GM18502 (cell line): ENCODE data around the gene TLX3.
"Not testable (repeated sequence)": the region's sequence is repeated elsewhere in the genome, so short reads cannot be mapped to it uniquely, and the experiment has no call there.

ENCODE experiments used
- ATAC-seq: cut with Tn5 transposase; IDR thresholded peaks from one replicate; pipeline ENCODE4 v1.9.1; 2021; ENCODE audit warnings: mild to moderate bottlenecking; ENCODE audit not compliant: unreplicated experiment, poor library complexity

Gene TLX3

GRCh38 chr5:171322527-171322926, 13.5 kb downstream of the TLX3 start:
- no peak for ATAC-seq

- ATAC-seq, result no peak
Observed at GRCh38 chr5:171323007-171323406, 14.0 kb downstream of the TLX3 start.

- no peak for ATAC-seq
Observed at GRCh38 chr5:171323806-171324632, 15.0 kb downstream of the TLX3 start.

DNA sequence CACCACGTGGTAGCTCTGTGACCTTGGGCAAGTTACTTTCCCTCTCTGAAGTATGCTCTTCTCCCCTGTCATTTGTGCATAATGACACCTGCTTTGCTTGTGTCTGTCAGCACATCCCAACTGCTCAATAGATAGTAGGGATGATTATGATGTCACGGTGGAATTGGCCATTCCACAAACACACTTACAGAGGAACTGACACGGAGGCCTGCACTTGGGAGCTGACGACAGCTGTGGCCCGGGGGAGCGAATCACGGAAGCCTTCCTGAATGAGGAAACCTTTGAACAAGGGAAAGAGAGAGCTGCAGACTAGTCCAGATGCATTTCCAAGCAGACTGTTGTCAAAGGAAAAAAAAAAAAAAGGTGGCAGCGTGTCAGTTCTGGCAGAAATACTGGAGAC, 21.0 kb downstream of the TLX3 start:
- no peak for ATAC-seq

GRCh38 chr5:171335616-171336015, 26.6 kb downstream of the TLX3 start:
- no peak for ATAC-seq

DNA sequence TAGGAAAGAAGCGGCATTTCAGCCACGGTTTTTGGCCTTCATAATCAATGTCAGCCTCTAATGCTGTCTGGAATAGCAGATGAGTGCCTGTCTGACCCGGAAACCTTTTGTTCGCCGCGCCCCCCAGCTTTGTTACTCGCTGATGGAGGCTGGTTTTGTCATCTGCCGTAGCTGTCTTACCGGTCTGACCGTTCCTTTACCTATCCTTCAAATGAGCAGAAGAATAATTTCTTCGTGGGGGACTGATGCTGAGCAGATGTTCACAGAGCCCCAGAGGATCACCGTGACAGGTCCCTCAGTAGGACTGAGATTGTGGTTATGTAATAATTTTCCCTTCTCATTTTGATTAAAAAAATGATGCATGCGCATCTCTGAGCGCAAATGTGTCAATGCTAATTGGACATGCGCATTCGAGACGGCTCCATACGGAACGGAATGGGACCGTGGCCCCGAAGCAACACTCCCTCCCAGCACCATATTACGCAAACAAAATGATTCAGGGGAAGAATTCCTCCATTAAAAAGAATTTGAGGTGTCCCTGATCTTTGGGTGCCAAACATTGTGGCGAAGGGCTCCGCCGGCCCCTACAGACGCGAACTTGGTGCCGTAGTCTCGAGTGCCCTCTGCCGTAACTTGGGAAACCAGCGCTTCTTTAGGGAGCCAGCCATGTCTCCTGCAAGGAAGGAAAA, 27.6 kb downstream of the TLX3 start:
- ATAC-seq, result no peak

- ATAC-seq, result no peak
Observed at GRCh38 chr5:171337210-171337569, 28.1 kb downstream of the TLX3 start.

DNA sequence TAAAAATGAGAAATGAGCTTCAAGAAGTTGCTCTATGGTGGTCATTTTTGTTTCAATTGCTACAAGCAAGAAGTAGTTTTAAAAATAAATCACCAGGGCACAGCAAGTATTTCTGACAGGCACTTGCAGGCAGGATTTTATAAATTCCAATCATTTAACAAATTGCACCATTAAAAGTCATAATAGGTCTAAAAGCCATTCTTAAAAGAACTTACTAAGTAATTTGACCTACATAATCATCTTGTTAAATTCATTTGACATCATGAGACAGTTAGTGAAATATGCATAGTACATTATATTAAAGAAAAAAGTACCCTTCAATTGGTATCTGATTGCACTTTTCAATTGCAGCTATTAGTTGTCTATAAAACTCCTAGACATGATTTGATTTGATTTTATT, 31.0 kb downstream of the TLX3 start:
- ATAC-seq, result no peak

- ATAC-seq, result no peak
Observed at GRCh38 chr5:171340491-171340890, 31.4 kb downstream of the TLX3 start.

GRCh38 chr5:171342362-171343111, 33.5 kb downstream of the TLX3 start:
- peak; percentile 63 for ATAC-seq

GRCh38 chr5:171344936-171345608, 36.0 kb downstream of the TLX3 start:
- ATAC-seq, result no peak

- no peak for ATAC-seq
Observed at GRCh38 chr5:171351536-171352073, 42.6 kb downstream of the TLX3 start.

DNA sequence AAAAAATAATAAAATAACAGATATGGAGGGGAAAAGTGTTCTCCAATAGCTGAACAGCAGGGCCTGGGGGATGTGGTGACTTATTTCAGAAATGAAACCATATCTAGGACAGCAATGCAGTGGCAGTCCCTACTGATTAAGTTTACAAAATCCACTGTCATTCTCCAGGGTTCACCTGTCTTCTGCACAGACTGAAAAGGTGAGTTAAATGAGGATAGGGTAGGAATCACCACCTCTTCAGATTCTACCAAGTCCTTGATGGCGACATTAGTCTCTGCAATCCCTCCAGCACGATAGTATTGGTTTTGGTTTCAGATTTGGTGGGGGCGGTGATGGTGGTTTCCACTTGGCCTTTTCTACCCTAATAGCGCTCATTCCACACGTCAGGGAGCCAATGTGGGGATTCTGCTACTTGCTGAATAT, 46.3 kb downstream of the TLX3 start:
- ATAC-seq, result peak; percentile 92

DNA sequence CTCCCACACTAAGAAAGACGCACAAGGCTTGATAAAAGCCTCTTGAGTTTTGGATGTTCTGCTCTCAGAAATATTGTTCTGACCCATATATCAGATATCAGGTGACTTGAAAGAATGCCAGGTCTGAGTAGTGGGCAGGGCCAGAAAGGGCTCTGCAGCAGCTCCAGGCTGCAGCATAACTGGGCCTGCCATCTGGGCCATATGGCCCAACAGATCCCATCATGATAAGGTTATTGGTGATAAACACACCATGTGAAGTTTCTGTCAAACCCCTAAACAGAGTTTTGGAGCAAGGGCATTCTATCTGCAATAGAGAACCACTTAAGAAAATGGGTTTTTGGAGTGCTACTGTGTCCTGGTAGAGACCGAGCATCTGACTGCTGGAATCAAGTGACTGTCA, 48.8 kb downstream of the TLX3 start:
- no peak for ATAC-seq

DNA sequence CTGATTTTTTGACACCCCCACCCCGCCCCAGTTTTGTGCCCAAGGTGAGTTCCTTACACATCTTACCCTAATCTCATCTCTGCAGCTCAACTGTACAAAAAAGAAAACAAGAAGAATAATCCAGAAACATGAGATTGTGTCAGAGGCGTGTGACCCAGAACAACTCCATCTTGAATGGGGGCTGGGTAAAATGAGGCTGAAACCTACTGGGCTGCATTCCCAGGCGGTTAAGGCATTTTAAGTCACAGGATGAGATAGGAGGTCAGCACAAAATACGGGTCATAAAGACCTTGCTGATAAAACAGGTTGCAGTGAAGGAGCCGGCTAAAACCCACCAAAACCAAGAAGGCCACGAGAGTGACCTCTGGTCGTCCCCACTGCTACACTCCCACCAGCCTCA, 52.1 kb downstream of the TLX3 start:
- ATAC-seq, result not testable (repeated sequence)
